ENCODE results near the gene CTNNBL1.
"Not testable (repeated sequence)": the region's sequence is repeated elsewhere in the genome, so short reads cannot be mapped to it uniquely, and the experiment has no call there.

CTNNBL1 gene

GRCh38 chr20:37852666-37853065 is 158.8 kb downstream of the CTNNBL1 start:
- DNase-seq (ENCODE audit: low spot score) = no peak

DNA sequence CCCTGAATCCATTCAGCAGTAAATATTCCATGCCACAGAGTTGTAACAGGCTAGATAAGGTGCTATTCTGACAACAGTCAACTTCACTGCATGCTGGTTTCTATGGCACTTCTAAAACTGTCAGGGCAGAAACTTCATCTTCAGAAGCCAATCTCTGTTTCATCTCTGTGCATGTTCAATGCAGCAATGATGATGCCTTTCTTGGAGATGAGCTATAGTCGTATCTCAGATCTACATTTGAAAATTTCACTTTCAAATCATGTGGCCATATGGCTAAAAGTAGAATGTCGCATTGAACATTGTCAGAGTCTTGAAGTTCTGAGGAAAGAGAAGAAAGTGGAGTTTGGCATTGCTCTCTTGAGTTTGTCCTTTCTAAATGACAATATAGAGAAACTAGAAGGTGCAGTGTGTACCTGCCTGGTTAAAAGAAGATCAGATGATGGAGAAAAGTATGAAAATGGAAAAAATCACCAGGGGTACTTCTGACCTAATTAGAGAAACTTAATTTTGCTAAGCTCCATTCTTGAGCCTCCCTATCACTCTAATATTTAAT is 160.1 kb downstream of the CTNNBL1 start:
- DNase-seq (ENCODE audit: low spot score) = no peak

DNA sequence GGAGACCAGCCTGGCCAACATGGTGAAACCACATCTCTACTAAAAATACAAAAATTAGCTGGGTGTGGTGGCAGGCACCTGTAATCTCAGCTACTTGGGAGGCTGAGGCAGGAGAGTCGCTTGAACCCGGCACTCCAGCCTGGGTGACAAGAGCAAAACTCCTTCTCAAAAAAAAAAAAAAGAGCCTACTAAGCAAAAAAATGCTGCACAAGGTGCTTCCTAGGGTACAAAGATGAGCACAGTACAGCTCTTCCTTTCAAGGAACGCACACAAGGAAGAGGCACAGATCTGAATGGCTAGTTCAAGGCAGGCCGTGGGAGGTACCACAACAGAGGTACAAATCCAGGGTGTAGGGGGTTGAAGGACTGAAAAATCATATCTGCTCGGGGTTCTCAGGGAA is 162.2 kb downstream of the CTNNBL1 start:
- DNase-seq (ENCODE audit: low spot score) = not testable (repeated sequence)

- no peak for DNase-seq (ENCODE audit: low spot score)
Measured at GRCh38 chr20:37856932-37857660, 163.3 kb downstream of the CTNNBL1 start.

DNA sequence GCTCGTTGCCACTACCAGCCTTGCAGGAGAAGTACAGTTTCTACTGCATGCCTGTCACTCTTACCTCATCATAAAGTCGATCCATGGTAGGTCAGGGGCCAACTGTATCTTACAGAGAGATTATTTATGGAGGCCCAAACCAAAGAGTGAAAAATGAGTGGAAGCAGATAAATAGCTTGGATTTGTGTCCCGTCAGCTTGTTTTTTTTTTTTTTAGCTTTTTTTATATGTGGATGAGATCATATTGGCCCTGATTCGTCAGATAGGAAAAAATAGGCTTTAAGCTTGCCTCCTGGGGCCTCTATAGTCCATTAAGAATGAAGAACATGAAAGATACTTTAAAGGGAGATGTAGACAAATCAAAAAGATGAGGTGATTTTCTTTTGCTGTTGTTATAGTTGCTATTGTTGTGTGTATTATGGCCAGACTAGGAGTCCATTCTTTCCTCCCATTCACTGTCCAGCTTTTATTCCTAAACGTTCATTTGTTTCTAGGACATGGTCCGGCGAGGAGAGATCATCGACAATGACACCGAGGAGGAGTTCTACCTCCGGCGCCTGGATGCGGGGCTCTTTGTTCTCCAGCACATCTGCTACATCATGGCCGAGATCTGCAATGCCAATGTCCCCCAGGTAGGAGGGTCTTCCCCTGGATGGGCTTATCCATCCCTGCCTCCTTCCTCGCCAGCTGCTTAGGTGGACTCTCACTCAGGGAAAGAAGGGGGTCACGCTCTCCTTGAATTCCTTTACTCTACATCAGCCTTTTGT is 165.8 kb downstream of the CTNNBL1 start:
- no peak for DNase-seq (ENCODE audit: low spot score)

DNA sequence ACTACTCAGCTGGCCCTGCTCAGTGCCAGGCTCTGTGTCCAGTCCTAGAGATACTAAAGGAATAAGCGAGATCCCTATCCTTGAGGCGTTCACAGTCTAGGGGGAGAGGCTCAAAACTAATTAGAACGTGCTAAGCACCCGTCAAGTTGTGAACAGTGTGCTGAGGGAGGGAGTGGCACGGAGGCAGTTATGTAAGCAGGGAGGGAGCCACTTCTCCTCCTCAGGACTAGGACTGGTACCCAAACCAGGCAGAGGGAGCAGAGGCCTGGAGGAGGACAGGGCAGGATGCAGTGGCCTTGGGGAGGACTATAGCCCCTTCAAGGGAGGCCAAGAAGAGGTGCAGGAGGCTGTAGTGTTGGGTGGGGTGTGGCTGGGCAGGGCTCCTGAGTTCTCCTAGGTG is 169.5 kb downstream of the CTNNBL1 start:
- DNase-seq (ENCODE audit: low spot score) = no peak

DNA sequence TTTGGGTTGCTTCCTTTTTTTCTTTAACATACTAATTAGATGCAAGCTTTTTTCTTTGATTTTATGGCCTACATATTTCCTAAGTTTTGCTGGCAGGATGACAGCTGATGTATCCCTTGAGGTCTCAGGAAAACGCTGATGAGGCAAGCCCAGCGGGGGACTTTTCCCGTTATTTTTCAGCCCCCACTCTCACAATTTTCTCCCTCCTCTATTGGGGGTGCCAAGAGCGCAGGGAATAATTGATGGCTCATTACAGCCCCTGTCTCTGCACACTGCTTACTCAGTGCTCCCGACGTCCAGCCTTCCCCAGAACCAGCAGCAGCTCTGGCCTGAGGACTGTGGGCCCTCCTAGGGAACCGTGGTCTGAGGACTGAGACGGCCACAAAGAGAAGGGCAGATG is 170.5 kb downstream of the CTNNBL1 start:
- DNase-seq (ENCODE audit: low spot score) = no peak

DNA sequence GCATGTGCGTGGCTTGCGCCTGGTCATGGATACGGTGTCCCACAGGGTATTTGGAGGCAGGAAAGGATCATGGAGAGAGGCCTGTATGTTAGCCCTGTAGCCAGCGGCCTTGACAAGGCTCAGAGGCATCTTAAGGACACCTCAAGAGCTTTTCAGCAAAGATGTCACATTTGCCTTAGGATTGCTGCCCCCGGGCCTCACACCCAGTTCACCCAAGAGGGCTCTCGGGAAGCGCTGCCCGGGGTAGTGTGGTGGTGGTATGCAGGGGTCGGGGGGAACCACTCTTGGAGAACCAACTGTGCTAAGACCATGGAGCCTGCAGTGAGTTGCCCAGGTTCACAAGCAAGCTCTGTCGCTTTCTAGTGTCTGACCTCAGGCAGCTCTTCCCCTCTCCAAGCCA is 172.2 kb downstream of the CTNNBL1 start:
- no peak for DNase-seq (ENCODE audit: low spot score)

DNA sequence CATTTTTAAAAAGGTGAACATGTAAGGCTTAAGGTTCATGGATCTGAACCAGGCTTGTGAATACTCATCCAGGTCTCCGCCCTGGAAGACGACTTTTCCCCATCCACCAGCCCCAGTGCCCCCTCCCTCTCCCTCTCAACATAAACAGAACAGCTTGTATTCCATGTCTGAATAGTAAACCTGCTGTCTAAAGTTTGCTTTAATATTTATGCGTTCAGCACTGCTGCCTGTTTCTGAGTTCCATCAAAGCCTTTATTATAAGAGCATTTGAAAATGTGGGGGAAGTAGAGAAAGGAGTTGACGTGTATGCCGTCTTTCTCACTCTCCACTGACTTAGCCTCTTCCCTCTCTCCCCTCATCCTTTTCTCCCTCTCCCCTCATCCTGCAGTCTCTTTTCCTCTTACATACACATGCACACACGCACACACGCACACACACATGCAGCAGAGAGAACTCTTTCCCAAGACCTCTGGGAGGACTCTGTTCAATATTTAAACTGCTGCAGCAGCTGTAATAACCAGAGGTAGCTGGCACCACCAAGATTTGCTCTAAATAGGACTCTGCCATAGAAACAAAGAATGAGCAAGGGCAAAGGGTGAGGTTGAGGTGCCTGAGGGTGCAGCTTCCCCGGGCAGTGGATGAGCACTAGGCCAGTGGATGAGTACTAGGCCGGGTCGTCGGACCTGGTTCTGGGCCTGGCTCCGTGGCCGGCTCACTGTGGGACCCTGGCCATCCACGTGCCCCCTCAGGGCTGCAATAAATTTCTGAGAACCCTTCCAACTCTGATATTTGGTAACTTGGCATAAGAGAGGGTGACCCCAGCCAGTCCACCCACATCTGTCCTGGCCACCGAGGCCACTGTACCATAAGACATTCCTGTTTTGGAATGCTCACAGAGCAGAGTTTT is 173.7 kb downstream of the CTNNBL1 start:
- DNase-seq (ENCODE audit: low spot score) = no peak

DNA sequence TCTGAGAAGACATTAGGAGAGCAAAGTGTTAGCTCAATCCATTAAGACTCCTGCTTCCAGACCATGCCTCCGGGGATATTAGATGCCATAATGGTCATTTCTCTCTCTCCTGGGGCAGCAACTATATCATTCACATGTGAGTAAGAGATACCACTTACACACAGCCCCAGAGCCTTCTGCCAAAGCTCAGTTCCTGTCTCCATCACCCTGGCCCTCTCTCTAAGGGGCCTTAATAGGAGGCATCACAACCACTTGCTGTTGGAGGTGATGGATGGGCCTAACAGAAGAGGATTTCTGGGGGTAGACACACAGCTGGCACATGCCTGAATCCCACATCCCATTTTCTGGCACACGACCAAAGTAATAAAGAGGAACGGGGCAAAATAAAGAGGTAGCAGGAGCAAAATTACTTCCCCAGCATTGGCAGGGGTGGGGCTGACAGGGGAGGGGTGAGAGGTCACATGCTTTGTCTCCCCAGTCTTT is 175.1 kb downstream of the CTNNBL1 start:
- DNase-seq (ENCODE audit: low spot score) = no peak

DNA sequence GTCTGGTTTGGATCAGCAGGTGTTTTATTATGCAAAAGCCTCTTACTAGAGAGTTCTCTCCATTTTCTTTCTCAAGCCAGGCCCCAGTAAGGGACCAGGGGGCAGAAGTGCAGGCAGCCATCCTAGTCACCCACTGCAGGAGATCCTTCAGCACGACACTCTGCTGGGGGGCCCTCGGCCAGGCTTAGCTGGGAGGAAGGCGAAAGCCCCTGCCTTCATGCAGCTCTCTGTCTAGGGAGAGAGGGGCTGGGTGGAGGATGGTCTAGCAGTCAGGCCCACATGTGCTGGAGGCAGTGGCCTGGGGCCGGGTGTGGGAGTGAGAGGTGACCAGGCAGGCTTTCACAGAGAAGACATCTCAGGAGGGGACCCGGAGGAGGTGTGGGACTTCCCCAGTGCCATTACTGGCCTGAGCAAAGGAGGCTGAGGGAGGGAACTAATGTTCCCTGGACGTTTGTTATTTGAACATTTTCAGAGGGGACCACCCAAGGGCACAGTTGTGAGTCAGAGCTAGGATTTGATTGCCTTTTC is 175.6 kb downstream of the CTNNBL1 start:
- peak; percentile 72 for DNase-seq (ENCODE audit: low spot score)

DNA sequence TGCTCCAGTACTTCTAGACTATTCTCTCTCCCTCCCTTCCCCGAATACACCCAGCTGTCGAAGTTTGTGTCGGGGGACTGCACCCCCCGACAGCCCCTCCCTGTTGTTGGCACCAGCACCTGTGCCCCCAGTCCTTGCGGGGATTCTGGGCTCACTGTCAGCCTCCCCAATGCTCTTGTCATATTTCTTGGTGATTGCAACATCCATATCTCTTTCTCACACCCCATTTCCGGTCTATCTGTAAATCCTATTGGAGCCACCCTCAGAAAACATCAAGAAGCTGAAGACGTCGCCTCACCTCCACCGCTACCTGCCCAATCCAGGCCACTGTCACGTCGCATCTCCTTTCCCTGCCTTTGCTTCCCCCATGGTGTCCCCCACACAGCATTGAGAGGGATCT is 176.5 kb downstream of the CTNNBL1 start:
- no peak for DNase-seq (ENCODE audit: low spot score)

DNA sequence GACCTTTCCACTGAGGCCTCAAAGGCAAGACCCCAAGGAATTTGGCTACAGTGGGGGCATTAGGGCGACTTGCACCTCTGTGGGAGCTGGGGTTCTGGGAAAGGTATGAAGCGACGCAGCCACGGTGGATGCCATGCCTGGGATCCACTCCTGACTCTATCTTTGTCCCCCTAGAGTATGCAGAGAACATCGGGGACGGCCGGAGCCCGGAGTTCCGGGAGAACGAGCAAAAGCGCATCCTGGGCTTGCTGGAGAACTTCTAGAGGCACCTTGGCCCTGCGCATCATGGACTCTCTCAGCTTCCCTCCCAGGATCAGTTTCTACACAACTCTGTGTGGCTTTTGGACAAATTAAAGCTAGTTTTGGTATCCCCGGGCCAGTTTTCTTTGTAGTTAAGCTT is 177.9 kb downstream of the CTNNBL1 start:
- DNase-seq (ENCODE audit: low spot score) = no peak

GRCh38 chr20:37872161-37872560 is 178.3 kb downstream of the CTNNBL1 start:
- DNase-seq (ENCODE audit: low spot score) = no peak

DNA sequence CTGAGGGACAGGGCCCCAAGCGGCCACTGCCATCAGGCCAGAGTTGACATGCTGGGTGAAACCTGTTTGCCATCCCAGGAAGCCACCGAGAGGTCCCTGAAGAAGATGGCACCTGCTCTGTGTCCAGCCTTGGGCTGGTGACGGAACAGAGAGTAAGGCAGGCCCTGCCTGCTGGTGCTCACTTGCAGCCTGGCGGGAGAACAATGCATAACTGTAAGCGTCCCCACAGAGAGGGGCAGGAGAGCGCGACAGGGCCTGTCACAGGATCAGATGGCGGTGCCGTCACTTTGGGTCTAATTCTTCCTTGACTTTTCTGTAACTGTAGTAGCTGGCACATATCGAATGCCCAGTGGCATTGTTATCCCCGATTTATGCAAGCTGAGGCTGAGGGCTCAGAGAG is 180.1 kb downstream of the CTNNBL1 start:
- DNase-seq (ENCODE audit: low spot score) = no peak

DNA sequence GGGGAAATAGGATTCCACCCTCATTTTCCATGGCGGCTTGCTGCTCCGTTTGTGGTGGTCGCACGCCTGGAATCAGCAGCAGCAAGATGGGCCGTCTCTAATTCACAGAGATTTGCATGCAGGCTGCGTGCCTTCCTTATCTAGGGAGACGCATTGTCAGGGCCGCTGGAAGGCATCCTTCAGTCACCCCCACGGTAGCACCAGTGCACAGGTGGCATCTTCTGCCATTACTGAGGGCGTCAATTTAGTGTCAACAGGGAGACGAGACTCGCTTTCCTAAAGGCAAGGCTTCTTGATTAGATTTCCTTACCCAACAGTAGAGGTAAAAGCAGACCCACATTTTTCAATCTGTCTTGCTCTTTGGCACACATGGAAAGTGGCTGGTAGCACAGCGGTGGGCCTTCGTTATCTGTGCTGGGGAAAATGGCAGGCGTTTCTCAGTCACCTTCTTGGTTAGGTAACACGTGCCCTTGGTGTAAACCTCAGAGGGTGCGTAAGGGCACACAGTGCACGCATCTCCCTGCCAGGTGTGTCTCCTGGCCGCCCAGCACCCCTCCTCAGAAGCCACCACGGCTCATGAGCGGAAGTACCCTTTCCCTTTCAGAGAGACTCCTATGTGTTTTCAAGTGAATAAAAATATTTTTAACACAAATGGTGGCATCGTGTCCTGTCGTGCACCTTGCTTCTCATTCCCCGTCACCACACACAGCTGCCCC is 181.8 kb downstream of the CTNNBL1 start:
- no peak for DNase-seq (ENCODE audit: low spot score)

DNA sequence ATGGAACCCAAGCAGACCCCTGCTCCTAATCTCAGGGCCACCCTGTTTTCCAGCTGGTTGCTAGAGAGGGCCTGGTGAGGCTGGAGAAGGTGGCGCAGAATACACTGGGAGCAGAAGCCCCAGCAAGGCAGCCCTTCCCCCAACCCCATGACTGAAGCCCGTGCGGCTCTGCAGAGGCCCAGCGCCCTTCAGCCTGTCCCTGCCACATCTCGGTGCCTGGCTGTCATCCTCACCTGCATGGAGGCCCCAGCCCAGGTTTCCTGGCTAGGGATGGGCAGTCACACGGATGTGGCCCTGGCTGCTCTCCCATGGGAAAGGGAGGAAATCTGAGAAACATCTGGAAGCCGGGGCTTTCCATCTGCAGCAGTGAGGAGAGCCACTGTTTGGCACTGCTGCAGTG is 183.0 kb downstream of the CTNNBL1 start:
- DNase-seq (ENCODE audit: low spot score) = no peak

GRCh38 chr20:37877832-37878772 is 184.3 kb downstream of the CTNNBL1 start:
- DNase-seq (ENCODE audit: low spot score) = no peak

- DNase-seq (ENCODE audit: low spot score) = no peak
Measured at GRCh38 chr20:37878835-37879599, 185.2 kb downstream of the CTNNBL1 start.

Measured in iPS-NIHi11 (cell line).